ENCODE results near the gene AHNAK.
A peak's percentile ranks its signal among the peaks of the same experiment; 100 is the strongest.

AHNAK gene

DNA sequence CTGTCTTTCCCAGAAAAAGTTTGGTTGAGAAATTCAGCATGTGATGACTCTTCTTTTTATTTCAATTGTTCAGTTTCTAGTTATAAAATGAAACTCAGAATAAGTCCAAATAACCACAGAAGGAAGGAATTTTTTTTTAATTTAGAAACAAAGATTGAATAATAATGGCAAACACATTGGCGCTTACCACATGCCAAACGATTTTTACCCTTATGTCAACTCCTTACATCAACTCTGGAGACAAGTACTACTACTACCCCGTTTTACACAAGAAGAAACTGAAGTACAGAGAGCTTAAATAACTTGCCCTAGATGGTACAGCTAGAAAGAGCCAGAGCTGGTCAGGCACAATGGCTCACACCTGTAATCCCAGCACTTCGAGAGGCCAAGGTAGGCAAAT lies 52.4 kb downstream of the AHNAK start:
- no peak for DNase-seq

GRCh38 chr11:62493801-62494200 lies 52.8 kb downstream of the AHNAK start:
- no peak for DNase-seq

- no peak for DNase-seq
Observed at GRCh38 chr11:62492586-62492985, 54.0 kb downstream of the AHNAK start.

DNA sequence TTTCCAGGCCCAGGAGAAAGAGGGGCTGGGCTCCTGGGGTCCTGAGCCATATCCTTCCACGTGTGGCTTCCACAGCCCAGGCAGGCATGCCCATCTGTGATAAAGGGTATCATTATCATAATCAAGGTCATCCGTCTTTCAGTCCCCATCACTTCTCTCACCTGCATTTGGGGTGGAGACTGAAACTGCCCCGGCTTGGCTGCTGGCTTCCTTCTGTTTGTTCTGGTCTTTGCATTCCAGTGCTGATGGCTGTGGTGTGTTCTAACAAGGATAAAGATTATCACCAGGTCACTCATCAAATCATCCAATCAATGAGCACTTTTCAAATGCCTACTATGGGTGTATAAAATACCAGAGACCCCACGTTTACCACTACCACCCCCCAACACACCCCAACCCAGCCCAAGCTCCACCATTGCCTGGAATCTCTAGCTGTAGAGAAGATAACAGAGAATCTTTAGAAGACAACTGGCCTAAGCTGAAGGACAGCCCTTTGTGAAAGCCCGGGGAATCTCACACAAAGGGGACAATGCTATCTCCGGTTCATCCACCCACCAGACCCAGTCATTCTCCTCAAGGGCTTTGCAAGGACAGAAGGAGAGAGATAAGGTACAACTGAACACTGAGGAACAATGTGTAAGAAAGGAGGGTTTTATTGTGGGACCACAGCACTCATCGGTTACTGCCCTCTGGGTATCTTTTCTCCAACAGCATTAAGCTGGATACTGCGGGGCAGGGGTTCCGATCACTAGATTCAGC lies 54.9 kb downstream of the AHNAK start:
- DNase-seq: no peak

GRCh38 chr11:62489204-62489603 lies 57.4 kb downstream of the AHNAK start:
- DNase-seq: no peak

DNA sequence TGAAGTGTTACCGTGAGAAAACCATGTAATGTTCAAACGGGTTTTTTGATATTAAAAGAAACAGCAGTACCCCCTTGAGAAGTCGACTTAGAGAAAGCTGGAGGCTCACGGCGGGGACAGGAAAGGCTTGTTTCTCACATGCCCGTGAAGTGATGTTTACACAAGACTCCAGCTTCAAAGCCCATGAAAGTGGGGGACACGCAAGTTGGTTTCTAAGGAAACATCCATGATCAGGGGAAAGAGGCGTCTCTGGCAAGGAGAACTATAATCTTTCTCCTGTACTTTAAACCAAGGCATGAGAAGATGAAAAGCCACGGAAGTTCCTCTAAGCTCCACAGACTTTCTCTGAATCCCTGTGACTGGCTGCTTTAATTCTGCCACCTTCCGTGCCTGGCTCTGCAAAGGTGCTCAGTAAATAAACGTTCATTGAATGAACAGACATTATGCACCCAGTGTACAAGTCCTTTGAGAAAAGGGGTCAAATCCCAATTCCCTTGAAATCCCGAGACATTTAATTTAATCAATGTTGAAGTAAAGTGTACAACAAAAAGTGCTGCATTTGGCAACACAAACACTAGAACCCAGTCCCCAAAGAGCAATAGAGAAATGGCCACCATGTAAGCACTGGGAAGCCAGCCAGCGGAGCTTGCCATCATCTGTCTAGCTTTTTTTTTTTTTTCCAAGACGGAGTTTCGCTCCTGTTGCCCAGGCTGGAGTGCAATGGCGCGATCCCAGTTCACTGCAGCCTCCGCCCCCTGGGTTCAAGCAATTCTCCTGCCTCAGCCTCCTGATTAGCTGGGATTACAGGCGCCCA lies 58.7 kb downstream of the AHNAK start:
- no peak for DNase-seq

GRCh38 chr11:62487136-62487535 lies 59.5 kb downstream of the AHNAK start:
- no peak for DNase-seq

DNA sequence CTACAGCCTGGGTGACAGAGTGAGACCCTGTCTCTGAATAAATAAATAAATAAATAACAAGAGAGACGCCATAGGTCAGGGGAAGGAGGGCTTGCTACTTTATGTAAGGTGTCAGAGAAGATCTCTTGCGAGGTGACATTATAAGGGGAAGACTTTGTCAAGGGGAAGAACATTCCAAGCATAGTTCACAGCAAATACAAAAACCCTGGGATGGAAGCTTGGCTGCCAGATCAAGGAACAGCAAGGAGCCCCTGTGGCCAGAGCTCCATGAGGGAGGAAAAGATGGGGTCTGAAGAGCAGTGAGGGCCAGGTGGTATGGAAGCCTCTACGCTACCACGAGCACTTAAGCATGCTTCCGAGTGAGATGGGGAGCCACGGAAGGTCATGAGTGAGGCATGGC lies 62.3 kb downstream of the AHNAK start:
- no peak for DNase-seq

DNA sequence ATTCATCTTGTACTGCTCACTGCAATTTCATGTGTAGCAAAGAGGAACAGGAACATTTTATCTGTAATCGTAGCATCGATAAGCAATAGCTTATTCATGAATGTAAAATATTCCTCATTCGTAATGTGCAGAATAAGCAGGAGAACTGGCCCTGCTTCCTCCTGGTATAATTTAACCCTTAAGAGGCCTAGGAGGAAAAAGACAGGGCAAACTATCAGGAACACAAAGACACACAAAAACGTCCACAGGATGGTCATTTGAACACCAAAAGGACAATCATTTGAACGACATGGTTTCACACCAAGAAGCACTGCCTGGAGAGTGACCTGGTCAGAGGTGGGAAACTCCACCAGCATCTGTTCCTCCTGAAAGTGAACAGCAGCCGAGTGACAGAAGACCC lies 63.9 kb downstream of the AHNAK start:
- DNase-seq: no peak

DNA sequence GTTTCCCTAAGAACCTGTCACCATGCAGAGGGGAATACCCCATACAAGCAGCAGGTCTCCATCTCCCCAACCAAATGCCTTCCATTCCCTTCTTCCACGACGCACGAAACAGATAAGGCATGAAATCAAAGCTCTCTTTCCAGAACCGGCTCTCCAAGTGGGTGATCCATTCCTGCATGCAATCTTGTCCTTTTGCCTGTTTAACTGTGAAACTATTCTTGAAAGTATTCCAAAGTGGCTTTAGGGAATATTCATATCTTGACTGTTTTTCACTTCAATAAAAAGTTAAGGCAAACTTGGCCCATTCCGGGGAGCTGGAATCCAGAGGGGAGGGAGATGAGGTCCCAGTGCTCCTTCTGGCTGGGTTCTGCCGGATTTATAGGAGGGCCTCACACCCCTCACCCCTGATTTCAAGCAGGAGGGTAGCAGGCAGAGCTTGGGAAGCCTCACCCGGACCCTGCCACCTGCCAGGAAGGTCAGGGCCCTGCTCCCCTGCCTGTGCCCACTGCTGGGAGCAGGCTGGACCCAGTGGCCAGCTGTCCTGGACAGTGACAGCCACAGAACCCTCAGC lies 66.9 kb downstream of the AHNAK start:
- no peak for DNase-seq

- DNase-seq: no peak
Observed at GRCh38 chr11:62477927-62478326, 68.7 kb downstream of the AHNAK start.

DNA sequence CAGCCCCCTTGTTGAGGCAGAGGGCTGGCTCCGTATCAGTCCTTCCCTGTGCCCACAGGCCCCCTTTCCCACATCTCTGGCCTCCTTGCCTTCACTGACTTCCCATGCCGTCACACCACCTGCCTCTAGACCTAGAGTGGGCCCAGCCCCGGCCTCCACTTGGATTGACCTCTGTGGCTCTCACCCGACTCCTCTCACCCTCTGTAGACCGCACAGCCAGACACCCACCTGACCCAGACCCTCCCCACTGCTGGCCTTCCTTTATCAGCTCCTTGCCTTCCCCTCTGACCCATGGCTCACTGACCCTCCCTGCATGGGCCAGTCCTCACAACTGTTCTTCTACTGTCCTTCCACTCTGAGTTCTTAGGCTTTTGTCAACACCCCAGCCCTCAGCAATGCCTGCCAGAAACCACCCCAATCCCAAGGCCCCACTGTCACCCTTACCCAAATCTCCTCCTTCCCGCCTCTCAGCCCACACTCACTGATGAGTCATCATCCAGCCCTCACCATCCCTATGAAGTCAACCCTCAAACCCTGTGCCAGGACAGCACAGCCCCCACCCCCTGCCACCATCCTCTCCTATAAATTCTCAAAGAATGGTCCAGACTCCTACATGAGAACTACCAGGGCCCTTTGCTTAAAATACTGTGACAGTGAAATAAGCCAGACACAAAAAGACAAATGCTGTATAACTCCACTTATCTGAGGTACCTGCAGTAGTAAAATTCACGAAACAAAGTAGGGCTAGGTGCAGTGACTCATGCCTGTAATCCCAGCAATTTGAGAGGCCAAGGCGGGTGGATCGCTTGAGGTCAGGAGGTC lies 74.3 kb downstream of the AHNAK start:
- peak in 3 of 4 experiments; percentile 32 to 42 (median 39) for DNase-seq

DNA sequence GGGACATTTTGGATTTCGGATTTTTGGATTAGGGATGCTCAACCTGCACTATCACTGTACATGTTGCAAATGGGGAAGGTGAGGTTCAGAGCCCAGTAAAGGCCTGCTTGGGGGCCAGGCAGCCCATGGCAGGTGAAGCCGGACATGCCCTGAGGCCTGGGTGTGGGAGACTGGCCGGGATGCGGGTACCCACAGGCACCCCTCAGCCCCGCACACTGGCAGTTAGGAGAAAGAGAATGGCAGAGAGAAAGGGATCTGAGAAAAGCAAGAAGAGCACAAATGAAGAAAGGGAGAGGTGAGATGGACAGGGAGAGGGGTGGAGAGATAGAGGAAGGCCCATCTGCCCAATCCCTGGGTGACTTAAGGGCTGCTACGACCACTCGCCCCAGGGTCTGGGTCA lies 75.0 kb downstream of the AHNAK start:
- no peak for DNase-seq

GRCh38 chr11:62468577-62468976 lies 78.0 kb downstream of the AHNAK start:
- DNase-seq: no peak

DNA sequence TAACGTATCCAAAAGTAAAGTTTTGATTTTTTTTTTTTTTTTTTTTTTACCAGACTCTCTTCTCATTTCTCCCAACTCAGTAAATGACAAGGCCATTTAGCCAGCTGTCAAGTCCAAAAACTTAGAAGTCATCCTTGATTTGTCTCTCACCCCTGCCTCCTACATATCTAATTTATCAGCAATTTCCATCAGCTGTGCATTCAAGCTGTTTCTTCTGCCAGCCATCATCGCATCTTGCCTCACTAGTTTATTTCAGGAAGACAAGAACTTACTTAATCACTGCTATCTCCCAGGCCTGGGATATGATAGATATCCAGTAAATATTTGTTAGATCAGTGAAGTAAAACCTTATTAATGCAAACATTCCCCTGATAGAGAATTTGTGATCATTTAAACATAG lies 80.2 kb downstream of the AHNAK start:
- no peak for DNase-seq

DNA sequence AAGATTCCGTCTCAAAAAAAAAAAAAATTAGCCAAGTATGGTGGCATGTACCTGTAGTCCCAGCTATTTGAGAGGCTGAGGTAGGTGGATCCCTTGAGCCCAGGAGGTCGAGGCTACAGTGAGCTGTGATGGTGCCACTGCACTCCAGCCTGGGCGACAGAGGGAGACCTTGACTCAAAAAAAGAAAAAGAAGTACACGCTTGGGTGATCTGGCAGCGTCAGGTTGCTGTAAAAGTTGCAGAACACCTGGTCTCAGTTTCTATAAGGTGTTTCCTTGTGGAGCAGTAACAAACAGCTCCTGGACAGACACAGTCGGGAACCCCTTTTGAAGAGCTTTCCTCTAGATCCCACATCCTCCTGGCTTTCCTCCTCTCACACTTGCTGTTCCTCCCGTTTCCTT lies 82.0 kb downstream of the AHNAK start:
- no peak for DNase-seq

DNA sequence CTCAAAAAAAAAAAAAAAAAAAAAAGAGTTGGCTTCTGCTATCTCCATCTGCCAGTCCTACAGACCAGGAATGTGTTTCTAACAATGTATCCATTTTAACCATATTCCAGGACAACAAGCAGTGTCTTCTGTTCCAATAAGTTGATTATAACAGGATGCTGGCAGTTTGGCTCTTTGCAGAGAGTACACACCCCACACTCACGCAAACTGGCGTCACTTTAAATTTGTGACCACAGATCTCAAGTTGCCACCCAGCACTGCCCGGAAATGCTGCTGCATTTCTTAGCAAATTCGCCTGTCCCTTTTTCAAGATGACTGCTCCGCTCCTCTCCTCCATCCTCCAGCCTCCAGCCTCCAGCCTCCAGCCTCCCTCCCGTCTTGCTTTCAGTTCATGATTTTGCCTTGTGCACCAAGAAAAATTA lies 83.5 kb downstream of the AHNAK start:
- peak in 3 of 4 experiments; percentile 40 to 48 (median 40) for DNase-seq

GRCh38 chr11:62462508-62462892 lies 84.1 kb downstream of the AHNAK start:
- DNase-seq: no peak

DNA sequence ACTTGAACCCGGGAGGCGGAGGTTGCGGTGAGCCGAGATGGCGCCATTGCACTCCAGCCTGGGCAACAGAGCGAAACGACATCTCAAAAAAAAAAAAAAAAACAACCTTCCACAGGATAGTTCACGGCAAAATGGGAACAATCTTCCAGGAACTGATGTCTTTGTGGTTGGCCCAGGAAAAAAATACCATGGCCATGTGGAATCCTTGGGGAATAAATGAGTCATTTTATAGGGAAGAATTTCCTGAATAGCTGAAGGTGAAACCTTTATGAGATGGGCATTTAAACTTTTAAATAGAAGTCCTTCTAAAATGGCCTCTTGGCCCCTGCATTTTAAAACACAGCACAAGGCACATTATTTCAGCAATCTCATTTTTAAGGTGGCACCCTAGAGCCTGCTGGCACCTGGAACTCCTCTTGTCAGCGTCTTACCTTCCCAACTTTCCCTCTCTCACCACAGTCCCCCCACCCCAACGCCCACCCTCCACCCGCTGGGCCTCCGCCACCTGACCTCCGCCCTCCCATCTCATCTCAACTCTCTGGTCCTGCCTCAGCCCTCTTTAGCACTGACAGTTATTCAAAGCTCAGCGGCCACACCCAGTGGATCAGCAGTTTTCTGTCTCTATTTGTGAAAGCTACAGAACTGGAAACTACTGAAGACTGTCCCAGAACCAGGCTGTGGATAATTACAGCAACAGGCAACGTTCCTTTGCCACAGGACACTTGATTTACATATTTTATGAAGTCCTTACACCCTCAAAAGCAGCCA lies 84.7 kb downstream of the AHNAK start:
- DNase-seq: peak in 2 of 4 experiments; percentile 26 to 39

- DNase-seq: peak in 3 of 4 experiments; percentile 23 to 51 (median 48)
Observed at GRCh38 chr11:62459080-62459479, 87.5 kb downstream of the AHNAK start.

DNA sequence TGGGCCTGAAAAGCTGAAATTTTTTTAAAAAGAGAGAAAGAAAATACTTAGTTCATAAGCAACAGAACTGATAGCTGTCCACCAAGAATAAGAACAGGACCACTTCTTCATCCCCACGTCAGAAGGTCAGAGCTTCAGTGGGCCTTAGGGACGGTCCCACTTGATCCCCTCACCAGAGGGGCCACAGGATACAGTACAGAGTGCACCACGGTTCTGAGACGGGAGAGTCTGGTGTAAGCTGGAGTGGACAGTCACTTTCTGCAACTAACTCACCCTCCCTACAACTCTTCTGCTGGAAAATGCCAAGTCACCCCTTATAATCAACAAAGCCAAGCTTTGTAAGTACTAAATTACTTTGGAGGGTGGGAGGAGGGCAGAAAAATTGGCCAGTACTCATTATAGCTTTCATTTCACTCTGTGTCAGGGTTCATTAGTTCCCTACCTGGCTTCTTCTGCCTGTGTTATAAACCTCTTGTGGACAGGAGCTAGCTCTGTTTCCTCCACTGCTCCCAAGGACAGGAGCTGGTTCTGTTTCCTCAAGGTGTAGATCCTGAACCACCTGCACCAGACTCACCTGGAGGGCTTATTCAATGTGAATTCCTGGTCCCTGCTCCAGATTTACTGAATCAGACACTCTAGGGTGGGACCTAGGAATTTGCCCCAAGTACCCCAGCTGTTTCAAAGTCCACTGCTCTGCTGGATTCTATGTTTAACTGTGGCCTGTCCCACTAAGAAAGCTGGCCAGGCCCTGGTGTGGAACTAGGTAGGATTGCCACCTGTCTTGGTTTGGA lies 88.2 kb downstream of the AHNAK start:
- DNase-seq: no peak

Data from suppressor macrophage (primary cell).